GM10847 (cell line): ENCODE data around the gene IVL.

Experiments used
- POLR2A ChIP-seq: IDR thresholded peaks from 2 replicates; pipeline ENCODE4 v1.6.1; 2011; ENCODE audit not compliant: insufficient read length; ENCODE audit errors: extremely low read depth

Gene IVL

GRCh38 chr1:152959273-152959672 is 50.9 kb downstream of the IVL start:
- no peak for TF ChIP-seq POLR2A

DNA sequence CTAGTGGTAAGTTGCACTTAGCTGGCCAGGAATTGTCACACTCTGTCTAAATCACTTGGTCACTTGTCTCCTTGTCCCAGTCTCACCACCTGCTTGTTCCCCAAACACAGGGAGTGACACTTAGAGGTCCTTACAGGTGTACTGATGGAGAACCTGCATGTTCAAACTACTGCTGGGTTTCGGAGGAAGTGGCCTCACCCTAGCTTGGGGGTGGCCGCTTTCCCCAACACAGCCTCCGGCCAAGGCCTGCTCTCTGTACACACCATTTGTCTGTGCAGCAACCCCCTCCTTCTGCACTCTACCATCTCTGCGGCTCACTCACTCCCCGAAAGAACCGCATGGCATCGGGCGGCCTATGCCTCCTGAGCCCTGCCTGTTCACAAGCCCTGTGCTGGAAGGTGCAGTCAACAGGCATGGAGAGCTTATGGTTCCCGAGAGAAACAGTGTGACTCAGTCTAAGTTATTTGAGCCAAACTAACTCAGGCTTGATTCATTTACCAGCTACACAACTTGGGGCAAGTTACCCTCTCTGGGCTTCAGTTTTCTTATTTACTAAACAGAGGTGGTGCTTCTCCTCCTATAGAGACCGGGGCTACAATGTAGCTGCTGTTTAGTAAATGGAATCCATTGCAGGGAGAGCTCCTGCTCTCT is 51.6 kb downstream of the IVL start:
- no peak for TF ChIP-seq POLR2A

GRCh38 chr1:152960452-152961044 is 52.2 kb downstream of the IVL start:
- TF ChIP-seq POLR2A = no peak
